Skeletal muscle cell (primary cell): Measurements from ENCODE around the gene NCAN.
"Not testable (repeated sequence)": the region's sequence is repeated elsewhere in the genome, so short reads cannot be mapped to it uniquely, and the experiment has no call there.

Source experiments
- DNase-seq: peaks from one replicate; pipeline ENCODE4 v3.0.0-alpha.2; 2010; ENCODE audit warnings: low read depth
- H3K4me3 ChIP-seq: 2 replicates; pipeline ENCODE4 v1.5.1; 2011; ENCODE audit warnings: low read depth, mild to moderate bottlenecking, control low read depth, low read length, moderate library complexity

The NCAN gene

DNA sequence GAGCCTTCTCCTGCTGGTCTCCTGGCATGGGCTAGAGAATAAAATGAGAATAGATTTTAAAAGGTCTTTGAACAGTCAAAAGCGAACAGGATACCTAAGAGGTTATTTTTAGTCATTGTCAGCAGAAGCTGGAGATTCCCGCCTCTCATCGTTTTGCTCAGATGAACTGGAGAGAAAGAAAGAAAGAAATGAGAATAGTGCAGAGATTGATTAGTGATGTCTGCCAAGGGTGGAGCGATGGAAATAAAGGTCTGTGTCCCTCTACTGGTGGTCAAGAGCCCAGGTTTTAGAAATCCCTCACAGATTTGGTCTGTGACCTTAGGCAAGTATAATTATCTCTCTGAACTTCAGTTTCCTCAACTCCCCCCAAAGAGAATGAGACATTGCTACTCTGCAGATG lies 5.3 kb downstream of the NCAN start:
- no peak overlapping the region for H3K4me3 ChIP-seq
- DNase-seq, result no peak

- H3K4me3 ChIP-seq, result no peak overlapping the region
- no peak for DNase-seq
These were observed 7.2 kb downstream of the NCAN start for GRCh38 chr19:19218911-19219310.

DNA sequence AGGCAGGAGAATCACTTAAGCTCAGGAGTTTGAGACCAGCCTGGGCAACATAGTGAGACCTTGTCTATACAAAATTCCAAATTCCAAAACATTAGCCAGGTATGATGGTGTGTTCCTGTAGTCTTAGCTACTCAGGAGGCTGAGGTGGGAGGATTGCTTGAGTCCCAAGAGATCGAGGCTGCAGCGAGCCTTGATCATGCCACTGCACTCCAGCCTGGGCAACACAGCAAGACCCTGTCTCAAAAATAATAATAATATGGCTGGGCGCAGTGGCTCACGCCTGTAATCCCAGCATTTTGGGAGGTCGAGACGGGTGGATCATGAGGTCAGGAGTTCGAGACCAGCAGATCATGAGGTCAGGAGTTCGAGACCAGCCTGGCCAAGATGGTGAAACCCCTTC lies 9.2 kb downstream of the NCAN start:
- not testable (repeated sequence) for H3K4me3 ChIP-seq, DNase-seq

DNA sequence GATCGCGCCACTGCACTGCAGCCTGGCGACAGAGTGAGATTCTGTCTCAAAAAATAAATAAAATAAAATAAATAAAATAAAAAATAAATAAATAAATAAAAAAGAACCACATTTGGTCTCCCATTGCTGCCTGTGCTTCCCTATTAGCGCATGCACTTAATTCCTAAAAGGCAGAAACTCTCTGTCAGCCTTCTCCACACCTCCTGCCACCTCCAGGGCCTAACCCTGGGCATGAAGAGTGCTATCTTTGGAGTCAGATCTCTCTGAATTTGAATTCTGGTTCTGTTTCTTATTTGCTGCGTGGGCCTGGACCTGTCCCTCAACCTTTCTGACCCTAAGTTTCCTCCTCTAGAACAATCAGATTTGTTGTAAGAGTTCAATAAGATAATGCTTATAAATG lies 11.3 kb downstream of the NCAN start:
- no peak for DNase-seq
- no peak overlapping the region for H3K4me3 ChIP-seq

DNA sequence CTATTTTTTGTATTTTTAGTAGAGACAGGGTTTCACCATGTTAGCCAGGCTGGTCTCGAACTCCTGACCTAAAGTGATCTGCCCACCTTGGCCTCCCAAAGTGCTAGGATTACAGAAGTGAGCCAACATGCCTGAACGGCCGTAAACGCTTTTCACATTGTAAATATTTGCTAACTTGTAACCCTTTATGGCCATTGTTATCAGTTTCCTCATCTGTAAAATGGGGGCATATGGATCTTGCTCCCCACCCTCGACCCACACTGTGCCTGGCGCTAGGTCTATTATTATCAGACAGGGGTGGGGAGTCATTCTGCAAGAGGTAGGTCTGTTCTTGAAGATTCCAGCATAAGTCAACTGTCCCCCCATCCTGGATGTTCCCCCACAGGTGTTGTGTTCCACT lies 11.9 kb downstream of the NCAN start:
- DNase-seq, result no peak
- no peak overlapping the region for H3K4me3 ChIP-seq

DNA sequence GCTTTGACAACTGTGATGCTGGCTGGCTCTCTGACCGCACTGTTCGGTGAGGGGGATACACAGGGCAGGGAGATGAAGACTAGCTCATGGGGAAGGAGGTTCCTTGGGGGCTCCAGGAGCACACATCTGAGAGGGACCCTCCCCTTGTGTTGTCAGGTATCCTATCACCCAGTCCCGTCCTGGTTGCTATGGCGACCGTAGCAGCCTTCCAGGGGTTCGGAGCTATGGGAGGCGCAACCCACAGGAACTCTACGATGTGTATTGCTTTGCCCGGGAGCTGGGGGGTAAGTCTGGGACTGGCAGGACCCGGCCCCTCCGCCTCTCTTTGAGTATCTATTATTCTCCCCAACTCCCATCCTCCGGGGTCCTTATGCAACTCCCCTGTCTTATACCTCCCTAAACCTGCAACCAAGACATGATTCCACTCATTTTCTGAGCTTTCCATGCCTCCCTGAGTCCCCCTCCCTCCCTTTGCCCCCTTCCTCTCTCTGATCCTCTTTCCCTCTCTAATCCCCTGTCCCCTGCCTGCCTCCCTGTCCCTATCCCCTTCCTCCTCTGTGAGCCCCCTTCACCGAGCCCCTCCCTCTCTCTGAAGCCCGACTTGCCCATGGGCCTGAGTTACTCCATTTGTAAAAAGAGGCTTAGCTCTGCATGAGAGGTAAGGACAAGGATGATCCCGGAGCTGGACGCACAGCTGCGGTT lies 12.5 kb downstream of the NCAN start:
- H3K4me3 ChIP-seq, result no peak overlapping the region
- DNase-seq, result no peak

GRCh38 chr19:19224852-19225494 lies 13.2 kb downstream of the NCAN start:
- peak overlapping the region; percentile 31 for H3K4me3 ChIP-seq
- no peak for DNase-seq

- H3K4me3 ChIP-seq, result no peak overlapping the region
- DNase-seq, result no peak
These were observed 14.4 kb downstream of the NCAN start for GRCh38 chr19:19226204-19226603.

DNA sequence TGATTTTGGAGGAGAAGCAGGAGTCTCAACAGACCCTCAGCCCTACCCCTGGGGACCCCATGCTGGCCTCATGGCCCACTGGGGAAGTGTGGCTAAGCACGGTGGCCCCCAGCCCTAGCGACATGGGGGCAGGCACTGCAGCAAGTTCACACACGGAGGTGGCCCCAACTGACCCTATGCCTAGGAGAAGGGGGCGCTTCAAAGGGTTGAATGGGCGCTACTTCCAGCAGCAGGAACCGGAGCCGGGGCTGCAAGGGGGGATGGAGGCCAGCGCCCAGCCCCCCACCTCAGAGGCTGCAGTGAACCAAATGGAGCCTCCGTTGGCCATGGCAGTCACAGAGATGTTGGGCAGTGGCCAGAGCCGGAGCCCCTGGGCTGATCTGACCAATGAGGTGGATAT lies 14.9 kb downstream of the NCAN start:
- no peak overlapping the region for H3K4me3 ChIP-seq
- no peak for DNase-seq

GRCh38 chr19:19227217-19227616 lies 15.5 kb downstream of the NCAN start:
- no peak overlapping the region for H3K4me3 ChIP-seq
- no peak for DNase-seq

DNA sequence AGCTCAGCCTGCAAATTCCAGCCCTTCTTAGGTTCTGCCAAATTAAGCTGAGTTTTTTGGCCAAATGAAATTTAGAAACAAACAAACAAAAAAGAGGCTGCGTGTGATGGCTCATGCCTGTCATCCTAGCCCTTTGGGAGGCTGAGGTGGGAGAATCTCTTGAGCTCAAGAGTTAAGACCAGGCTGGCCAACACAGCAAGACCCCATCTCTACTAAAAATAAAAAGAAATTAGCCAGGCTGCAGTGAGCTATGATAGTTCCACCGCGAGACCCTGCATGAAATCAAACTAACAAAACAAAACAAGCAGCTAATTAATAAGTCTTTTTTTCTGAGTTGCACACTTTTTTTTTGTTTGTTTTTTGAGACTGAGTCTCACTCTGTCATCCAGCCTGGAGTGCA lies 17.9 kb downstream of the NCAN start:
- DNase-seq, result no peak
- no peak overlapping the region for H3K4me3 ChIP-seq

DNA sequence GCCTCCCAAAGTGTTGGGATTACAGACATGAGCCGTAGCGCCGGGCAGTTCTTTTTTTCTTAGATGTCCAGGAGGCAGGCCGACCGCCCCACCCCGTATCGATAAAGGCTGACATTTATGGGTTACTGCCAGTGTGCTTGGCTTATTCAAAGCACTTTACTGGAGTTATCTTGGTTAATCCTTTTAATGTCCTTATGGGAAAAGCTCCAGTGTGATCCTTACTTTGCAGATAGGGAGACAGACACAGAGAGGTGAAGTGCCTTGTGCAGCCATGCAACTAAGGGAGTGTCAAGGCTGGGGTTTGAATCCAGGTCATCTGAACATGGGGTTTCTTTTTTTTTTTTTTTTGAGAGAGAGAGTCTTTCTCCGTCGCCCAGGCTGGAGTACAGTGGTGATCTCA lies 19.2 kb downstream of the NCAN start:
- H3K4me3 ChIP-seq, result no peak overlapping the region
- no peak for DNase-seq

DNA sequence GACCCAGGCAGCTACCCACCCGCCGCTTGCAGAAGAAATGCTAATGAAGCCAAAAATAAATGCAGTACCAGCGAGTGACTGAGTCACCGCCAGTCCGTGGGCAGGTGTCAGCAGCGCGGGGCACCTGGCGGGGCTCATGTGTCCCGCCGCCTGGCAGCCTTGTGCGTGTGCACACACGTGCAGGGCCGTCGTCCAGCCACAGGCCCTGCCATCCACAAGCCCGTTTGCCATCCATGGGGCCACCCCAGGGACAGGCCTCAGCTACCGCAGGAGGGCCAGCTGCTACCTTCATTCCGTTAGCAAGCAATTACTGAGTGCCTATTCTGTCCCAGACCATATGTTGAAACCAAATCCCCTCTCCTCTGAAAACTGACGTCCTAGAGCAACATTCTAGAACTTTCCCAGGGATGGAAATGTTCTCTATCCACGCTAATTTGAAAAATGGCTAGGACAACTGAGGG lies 20.5 kb downstream of the NCAN start:
- H3K4me3 ChIP-seq, result no peak overlapping the region
- peak; percentile 13 for DNase-seq

GRCh38 chr19:19234220-19234816 lies 22.6 kb downstream of the NCAN start:
- no peak for DNase-seq
- H3K4me3 ChIP-seq, result no peak overlapping the region

- no peak overlapping the region for H3K4me3 ChIP-seq
- no peak for DNase-seq
These were observed 24.4 kb downstream of the NCAN start for GRCh38 chr19:19236173-19236572.

GRCh38 chr19:19238126-19238894 lies 26.6 kb downstream of the NCAN start:
- DNase-seq, result no peak
- H3K4me3 ChIP-seq, result no peak overlapping the region

DNA sequence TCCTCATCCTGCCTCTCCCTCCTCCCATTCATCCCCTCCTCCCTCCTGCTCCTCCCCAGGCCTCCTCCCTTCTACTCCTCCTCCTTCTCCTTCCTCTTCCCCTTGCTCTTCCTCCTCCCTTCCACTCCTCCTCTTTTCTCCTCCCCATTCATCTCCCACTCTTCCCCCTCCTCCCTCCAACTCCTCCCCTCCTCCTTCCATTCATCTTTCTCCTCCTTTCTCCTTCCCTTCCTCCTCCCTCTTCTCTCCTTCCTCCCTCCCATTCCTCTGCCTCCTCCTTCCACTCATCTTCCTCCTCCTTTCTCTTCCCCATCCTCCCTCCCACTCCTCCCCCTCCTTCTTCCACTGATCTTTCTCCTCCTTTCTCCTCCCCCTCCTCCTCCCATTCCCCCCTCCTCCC lies 27.9 kb downstream of the NCAN start:
- H3K4me3 ChIP-seq, result no peak overlapping the region
- no peak for DNase-seq

DNA sequence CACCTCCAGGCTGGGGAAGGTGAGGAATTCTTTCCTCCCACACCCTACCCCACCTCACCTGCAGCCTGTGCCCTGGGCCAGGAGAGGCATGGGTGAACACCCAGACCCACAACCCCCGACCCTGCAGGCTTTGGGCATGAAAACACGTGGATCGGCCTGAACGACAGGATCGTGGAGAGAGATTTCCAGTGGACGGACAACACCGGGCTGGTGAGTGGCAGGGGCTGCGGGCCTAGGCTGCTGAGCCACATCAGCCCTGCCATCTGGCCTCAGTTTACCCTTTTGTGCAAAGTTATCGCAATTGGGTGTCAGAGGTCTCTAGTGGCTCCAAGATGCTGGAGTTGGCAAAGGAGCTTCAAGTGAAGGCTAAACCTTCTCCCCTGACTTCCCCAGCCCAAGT lies 28.7 kb downstream of the NCAN start:
- no peak overlapping the region for H3K4me3 ChIP-seq
- DNase-seq, result no peak

DNA sequence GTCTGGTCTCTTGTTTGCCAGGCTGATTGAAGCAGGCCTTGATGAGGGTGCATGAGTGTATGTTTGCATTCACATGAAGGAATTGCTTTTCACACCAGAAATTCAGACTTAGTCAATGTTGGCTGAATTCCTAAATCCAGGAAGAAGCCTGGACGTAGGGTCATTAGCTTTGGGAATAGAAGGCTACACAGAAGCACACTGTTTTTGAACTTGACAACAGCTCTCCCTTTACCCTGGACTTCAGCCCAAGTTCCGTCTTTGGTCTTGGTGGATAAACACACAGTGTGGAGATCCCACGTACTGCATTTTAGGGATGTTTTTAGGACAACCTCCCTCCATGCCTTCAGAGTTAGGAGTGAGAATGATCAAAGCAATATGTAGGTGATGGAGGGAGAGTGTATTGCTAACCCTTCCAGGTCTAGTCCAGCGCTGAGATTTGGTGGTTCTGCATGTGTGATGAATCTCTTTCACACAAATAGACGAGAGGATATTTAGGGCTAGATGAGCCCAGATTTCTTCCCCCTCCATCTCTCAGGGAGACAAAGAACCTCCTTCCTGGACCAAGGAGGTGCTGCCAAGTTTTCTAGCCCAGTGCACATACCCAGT lies 38.5 kb downstream of the NCAN start:
- DNase-seq, result no peak
- H3K4me3 ChIP-seq, result no peak overlapping the region

- not testable (repeated sequence) for H3K4me3 ChIP-seq, DNase-seq
These were observed 41.7 kb downstream of the NCAN start for GRCh38 chr19:19253409-19253808.
